SU-DHL-6 (cell line): Measurements from ENCODE around the gene FDXR.
"Not testable (repeated sequence)": the region's sequence is repeated elsewhere in the genome, so short reads cannot be mapped to it uniquely, and the experiment has no call there.

Source experiments
- H2AFZ ChIP-seq: fragments of 200-600 bp; sonication (generic); 2 replicates; pipeline ENCODE4 v1.6.1; 2014; ENCODE audit warnings: low read depth, mild to moderate bottlenecking, moderate library complexity, mixed read lengths, antibody characterized with exemption, low read length; ENCODE audit not compliant: severe bottlenecking
- H3F3A ChIP-seq: fragments of 200-600 bp; shearing (Covaris generic); 2 replicates; pipeline ENCODE4 v1.6.0; 2016; ENCODE audit warnings: antibody characterized with exemption, mild to moderate bottlenecking; ENCODE audit not compliant: insufficient read depth
- H3K27ac ChIP-seq: fragments of 200-600 bp; sonication (generic); 2 replicates; pipeline ENCODE4 v1.5.1; 2016; ENCODE audit warnings: low read depth, mild to moderate bottlenecking, low read length, moderate library complexity, mixed read lengths
- H3K27me3 ChIP-seq: fragments of 200-600 bp; sonication (generic), shearing (Covaris generic); 2 replicates; pipeline ENCODE4 v1.6.0; 2014; ENCODE audit warnings: mild to moderate bottlenecking, low read length
- H3K36me3 ChIP-seq: fragments of 200-600 bp; sonication (generic); 2 replicates; pipeline ENCODE4 v1.6.1; 2014; ENCODE audit warnings: mild to moderate bottlenecking, low read length, mixed read lengths
- H3K4me2 ChIP-seq: fragments of 300-600, 200-600 bp; shearing (Covaris generic), sonication (generic); 2 replicates; pipeline ENCODE4 v1.6.0; 2014; ENCODE audit warnings: low read length, low read depth, mild to moderate bottlenecking; ENCODE audit not compliant: poor library complexity, severe bottlenecking
- H3K4me3 ChIP-seq: fragments of 200-600 bp; sonication (generic); 2 replicates; pipeline ENCODE4 v1.5.1; 2014; ENCODE audit warnings: antibody characterized with exemption, low read length, mild to moderate bottlenecking, mixed read lengths; ENCODE audit not compliant: insufficient read depth, poor library complexity, severe bottlenecking
- H3K79me2 ChIP-seq: fragments of 200-600 bp; sonication (generic); 2 replicates; pipeline ENCODE4 v1.6.1; 2014; ENCODE audit warnings: mild to moderate bottlenecking, low read length, moderate library complexity; ENCODE audit not compliant: insufficient read depth
- H3K9ac ChIP-seq: fragments of 200-600 bp; sonication (generic); 2 replicates; pipeline ENCODE4 v1.7.0; 2014; ENCODE audit warnings: mild to moderate bottlenecking, low read length
- H3K9me2 ChIP-seq: fragments of 200-600 bp; sonication (generic); replicated peaks from 2 replicates; pipeline ENCODE4 v1.6.1; 2014; ENCODE audit warnings: low read length; ENCODE audit not compliant: insufficient read depth
- H3K9me3 ChIP-seq: fragments of 200-600 bp; sonication (generic); 2 replicates; pipeline ENCODE4 v1.6.1; 2014; ENCODE audit warnings: low read length, mixed read lengths; ENCODE audit not compliant: insufficient read depth
- H4K20me1 ChIP-seq: fragments of 200-600 bp; sonication (generic); 2 replicates; pipeline ENCODE4 v1.6.1; 2014; ENCODE audit warnings: low read depth, mild to moderate bottlenecking, antibody characterized with exemption, low read length, moderate library complexity, mixed read lengths
- EZH2phosphoT487 ChIP-seq: fragments of 200-600 bp; sonication (generic), shearing (Covaris generic); conservative IDR thresholded peaks from 2 replicates; pipeline ENCODE4 v1.6.1; 2018; ENCODE audit warnings: mild to moderate bottlenecking, antibody characterized with exemption, low read length, moderate library complexity, mixed read lengths
- TF ChIP-seq, protein P1 (sequence below): fragments of 200-600 bp; sonication (generic); IDR thresholded peaks from one replicate; pipeline ENCODE4 v1.5.1; 2017; ENCODE audit warnings: antibody characterized with exemption, mild to moderate bottlenecking, low read length, moderate library complexity; ENCODE audit not compliant: insufficient read depth, poor library complexity, severe bottlenecking

Gene FDXR

DNA sequence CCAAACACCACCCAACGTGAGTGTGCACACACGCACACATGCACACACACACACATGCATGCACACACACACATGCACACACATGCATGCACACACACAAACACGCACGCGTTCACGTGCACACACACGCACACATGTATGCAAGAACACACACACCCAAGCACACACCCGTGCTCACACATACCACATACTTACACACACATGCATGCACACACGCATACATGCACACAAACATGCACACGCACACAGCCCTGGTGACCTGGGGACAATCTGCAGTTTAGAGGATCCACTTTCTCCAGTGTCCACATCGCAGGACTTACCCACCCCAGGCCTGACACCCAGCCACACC lies 44.0 kb upstream of the FDXR start:
- Histone ChIP-seq H3K27ac (no peak overlapping the region), H3K9ac (no peak overlapping the region), H2AFZ (no peak overlapping the region), H3K27me3 (no peaks in the 10 kb centered on the region), H3K9me3 (no peaks in the 10 kb centered on the region), H3K9me2 (no peaks in the 10 kb centered on the region), H3K4me2 (no peak overlapping the region), H3K4me3 (no peak overlapping the region), H3F3A (no peaks in the 10 kb centered on the region), H3K79me2 (no peaks in the 10 kb centered on the region), H3K36me3 (no peaks in the 10 kb centered on the region), H4K20me1 (no peaks in the 10 kb centered on the region)
- no peak for TF ChIP-seq EZH2phosphoT487
- TF ChIP-seq, protein P1, sequence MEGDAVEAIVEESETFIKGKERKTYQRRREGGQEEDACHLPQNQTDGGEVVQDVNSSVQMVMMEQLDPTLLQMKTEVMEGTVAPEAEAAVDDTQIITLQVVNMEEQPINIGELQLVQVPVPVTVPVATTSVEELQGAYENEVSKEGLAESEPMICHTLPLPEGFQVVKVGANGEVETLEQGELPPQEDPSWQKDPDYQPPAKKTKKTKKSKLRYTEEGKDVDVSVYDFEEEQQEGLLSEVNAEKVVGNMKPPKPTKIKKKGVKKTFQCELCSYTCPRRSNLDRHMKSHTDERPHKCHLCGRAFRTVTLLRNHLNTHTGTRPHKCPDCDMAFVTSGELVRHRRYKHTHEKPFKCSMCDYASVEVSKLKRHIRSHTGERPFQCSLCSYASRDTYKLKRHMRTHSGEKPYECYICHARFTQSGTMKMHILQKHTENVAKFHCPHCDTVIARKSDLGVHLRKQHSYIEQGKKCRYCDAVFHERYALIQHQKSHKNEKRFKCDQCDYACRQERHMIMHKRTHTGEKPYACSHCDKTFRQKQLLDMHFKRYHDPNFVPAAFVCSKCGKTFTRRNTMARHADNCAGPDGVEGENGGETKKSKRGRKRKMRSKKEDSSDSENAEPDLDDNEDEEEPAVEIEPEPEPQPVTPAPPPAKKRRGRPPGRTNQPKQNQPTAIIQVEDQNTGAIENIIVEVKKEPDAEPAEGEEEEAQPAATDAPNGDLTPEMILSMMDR: no peak

DNA sequence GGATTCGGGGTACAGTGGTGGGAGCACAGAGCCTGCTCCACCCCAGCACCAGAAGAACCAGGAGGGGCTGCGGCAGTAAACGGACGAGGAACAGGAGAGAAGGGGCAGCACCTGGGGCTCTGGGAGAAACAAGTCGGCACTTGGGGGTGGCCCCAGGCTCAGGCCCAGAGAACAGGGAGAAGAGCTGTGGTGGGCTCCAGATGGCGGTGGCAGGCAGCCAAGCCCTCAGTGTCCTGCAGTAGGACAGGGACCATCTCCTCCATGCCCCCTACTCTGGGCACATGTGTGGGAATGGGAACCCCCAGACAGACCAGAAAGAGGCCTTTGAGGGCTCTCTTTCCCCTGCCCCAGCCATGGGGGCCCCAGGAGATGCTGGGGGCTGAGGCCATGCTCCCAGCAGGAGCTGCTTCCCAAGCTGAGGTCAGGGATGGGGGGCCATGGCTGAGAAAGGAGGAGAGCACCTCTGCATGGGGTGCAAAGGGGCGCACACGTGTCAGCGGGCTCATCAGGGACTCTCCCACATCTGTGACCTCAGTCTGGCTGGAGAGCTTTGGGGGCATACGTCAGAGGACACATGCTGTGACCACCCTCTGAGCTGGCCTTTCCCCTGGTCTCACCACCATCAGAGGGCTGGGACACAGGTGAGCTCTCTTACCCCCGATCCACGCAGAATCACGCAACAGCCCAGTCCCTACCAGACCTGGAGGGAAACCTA lies 43.5 kb upstream of the FDXR start:
- no peak for TF ChIP-seq EZH2phosphoT487
- TF ChIP-seq, protein P1: no peak

DNA sequence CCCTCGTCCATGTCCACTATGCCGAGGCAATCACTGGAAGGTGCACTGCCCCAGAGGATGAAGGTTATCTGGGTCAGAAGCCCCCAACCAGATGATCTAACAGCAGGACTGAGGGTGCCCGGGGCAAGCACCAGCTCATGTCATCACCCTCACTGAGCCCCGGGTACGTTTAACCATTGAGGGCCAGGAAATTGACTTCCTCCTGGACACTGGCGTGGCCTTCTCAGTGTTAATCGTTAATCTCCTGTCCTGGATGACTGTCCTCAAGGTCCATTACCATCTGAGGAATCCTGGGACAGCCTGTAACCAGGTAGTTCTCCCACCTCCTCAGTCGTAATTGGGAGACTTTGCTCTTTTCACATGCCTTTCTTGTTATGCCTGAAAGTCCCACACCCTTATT lies 38.6 kb upstream of the FDXR start:
- H3K9me3 ChIP-seq, H3K27ac ChIP-seq, H3K9ac ChIP-seq, H3K4me2 ChIP-seq, H3K36me3 ChIP-seq, H3K4me3 ChIP-seq, H3K27me3 ChIP-seq, H3K9me2 ChIP-seq, H3K79me2 ChIP-seq, H2AFZ ChIP-seq, H3F3A ChIP-seq, H4K20me1 ChIP-seq: not testable (repeated sequence)

More for the DNA sequence above, 43.5 kb upstream of the FDXR start:
- no peaks in the 10 kb centered on the region for H3F3A ChIP-seq
- H3K9me3 ChIP-seq: no peaks in the 10 kb centered on the region
- H3K27ac ChIP-seq: no peak overlapping the region
- no peak overlapping the region for H3K4me3 ChIP-seq
- H3K27me3 ChIP-seq: no peaks in the 10 kb centered on the region
- no peak overlapping the region for H3K9ac ChIP-seq
- H2AFZ ChIP-seq: no peak overlapping the region
- no peak overlapping the region for H3K4me2 ChIP-seq
- no peaks in the 10 kb centered on the region for H3K9me2 ChIP-seq
- H3K79me2 ChIP-seq: no peaks in the 10 kb centered on the region
- H3K36me3 ChIP-seq: no peaks in the 10 kb centered on the region
- no peaks in the 10 kb centered on the region for H4K20me1 ChIP-seq

DNA sequence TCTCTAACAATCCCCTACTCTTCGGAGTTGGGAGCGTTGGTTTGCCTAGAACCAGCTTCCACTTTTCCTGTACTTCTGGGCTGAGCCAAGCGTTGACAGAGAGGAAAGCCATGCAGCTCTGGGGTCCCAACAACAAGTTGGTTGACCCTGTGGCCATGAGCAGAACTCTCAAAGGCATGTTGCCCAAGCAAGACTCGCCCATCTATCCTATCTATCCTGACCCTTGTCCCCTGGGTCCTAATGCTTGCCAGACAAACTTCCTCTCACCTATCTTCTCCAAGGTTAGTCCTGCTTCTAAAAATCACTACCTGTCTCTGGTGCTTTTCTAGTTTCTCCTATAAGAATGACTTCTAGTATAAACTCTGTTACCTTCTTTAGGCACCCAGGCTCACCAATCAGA lies 36.3 kb upstream of the FDXR start:
- H3K4me3 ChIP-seq, H3K27me3 ChIP-seq, H3K79me2 ChIP-seq, H3K9ac ChIP-seq, H3K36me3 ChIP-seq, H3F3A ChIP-seq, H2AFZ ChIP-seq, H4K20me1 ChIP-seq, H3K4me2 ChIP-seq, H3K27ac ChIP-seq, H3K9me3 ChIP-seq, H3K9me2 ChIP-seq: not testable (repeated sequence)
